Activated CD8-positive, alpha-beta memory T cell treated with anti-CD3 and anti-CD28 coated beads, Interleukin-2, amount 50 U/mL, for 48 hours (primary cell): Measurements from ENCODE around the gene ITPRID2.

Experiments
- DNase-seq: peaks from one replicate; pipeline ENCODE4 v3.0.0-alpha.2; 2020

Gene ITPRID2

GRCh38 chr2:181962142-181962541 lies 70.6 kb downstream of the ITPRID2 start:
- no peak for DNase-seq

GRCh38 chr2:181970160-181970794 lies 78.7 kb downstream of the ITPRID2 start:
- no peak for DNase-seq

- DNase-seq: no peak
Measured at GRCh38 chr2:181971032-181971431, 79.5 kb downstream of the ITPRID2 start.

- DNase-seq: no peak
Measured at GRCh38 chr2:181972431-181973170, 81.1 kb downstream of the ITPRID2 start.

- no peak for DNase-seq
Measured at GRCh38 chr2:181973171-181973783, 81.7 kb downstream of the ITPRID2 start.

- DNase-seq: peak; percentile 55
Measured at GRCh38 chr2:181977661-181978350, 86.3 kb downstream of the ITPRID2 start.

- DNase-seq: peak; percentile 46
Measured at GRCh38 chr2:181978351-181979150, 87.0 kb downstream of the ITPRID2 start.
